ENCODE measurements around the gene WWOX. TPM values are rescaled to one million over a fixed set of nuclear protein-coding genes. Genes with fewer than 3 reads are reported as not detected.

The WWOX gene
- total RNA-seq, 6 experiments from 2014 or later: 13.0 to 24.3 (median 16.5) TPM

DNA sequence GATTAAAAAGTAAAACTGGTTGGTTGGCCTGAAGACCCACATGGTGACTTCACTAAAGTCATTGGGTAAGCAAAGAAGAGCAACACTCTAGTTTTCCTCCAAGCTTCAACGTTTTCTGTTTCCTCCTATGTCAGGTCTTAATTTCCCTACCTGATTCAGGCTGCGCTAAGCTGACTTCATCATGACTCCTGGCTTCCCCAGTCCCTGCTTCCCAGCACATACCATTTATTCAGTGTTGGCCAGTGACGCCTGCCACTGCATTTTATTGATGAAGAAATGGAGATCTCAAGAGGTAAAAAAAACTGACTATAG, 645.3 kb downstream of the WWOX start:
- no peak overlapping the region for H3K4me3 ChIP-seq
- H3K9me3 ChIP-seq: no peaks in the 10 kb centered on the region
- TF ChIP-seq POLR2A (IDR thresholded peaks at IDR 0.05): no peak
- TF ChIP-seq, protein P1, sequence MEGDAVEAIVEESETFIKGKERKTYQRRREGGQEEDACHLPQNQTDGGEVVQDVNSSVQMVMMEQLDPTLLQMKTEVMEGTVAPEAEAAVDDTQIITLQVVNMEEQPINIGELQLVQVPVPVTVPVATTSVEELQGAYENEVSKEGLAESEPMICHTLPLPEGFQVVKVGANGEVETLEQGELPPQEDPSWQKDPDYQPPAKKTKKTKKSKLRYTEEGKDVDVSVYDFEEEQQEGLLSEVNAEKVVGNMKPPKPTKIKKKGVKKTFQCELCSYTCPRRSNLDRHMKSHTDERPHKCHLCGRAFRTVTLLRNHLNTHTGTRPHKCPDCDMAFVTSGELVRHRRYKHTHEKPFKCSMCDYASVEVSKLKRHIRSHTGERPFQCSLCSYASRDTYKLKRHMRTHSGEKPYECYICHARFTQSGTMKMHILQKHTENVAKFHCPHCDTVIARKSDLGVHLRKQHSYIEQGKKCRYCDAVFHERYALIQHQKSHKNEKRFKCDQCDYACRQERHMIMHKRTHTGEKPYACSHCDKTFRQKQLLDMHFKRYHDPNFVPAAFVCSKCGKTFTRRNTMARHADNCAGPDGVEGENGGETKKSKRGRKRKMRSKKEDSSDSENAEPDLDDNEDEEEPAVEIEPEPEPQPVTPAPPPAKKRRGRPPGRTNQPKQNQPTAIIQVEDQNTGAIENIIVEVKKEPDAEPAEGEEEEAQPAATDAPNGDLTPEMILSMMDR (IDR thresholded peaks at IDR 0.05): no peak
- DNase-seq (no peak), ATAC-seq (no peak)
- no peaks in the 10 kb centered on the region for H3K36me3 ChIP-seq
- peaks cover 0 to 11% (median 0%) of the 10 kb centered on the region in 4 donors for H3K4me1 ChIP-seq
- WGBS (ENCODE audit: insufficient coverage, low coverage, low lambda C conversion rate, missing lambda C conversion rate): 76% methylated on average over 3 of the region's 3 CpGs
- no peak overlapping the region for H3K27ac ChIP-seq
- no peaks in the 10 kb centered on the region for H3K27me3 ChIP-seq
- intact Hi-C loops (cut with DNase I): no loop called here

DNA sequence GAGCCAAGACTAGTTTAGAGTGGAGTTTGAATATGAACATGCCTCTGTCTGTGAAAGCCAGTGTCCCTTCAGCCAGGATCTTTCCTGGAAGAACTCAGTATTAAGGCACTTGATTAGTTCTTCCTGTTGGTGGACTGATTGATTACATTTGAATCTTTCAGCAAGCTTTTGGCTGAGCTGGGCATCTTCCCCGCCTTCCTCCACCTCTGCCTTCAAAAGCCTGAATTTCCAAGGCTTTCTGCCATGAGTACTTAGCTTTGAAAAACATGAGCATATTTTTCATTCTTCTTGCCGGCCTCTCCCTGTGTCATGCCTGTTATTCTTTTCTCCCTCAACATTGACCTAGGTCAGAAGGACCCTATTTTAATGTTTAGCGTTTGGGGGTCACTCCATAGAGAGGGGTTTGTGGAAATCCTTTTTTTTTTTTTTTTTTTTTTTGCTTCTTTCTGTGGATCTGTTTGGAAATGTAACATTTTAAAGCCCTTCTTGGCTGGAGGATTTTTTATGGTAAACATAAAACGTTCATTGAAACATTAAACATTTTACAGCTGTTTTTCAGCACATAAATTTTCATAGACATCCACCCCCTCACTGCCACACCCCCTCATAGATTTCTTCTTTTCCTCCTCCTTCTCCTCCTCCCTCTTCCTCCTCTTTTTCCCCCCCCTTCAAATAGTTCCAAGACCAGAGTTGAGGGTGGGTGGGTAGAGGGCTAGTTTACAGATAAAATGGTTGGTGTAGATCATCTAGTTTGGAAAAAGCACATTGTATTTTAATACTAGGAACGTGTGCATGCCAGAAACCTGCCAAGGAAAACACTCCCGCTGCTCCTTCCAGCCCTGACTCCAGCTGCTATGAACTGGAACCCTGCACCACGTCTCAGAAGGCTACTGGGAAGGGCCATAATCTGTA, 645.9 kb downstream of the WWOX start:
- no peak overlapping the region for H3K27ac ChIP-seq
- TF ChIP-seq, protein P1 (IDR thresholded peaks at IDR 0.05): no peak
- TF ChIP-seq POLR2A (IDR thresholded peaks at IDR 0.05): no peak
- H3K9me3 ChIP-seq: no peaks in the 10 kb centered on the region
- no peaks in the 10 kb centered on the region for H3K36me3 ChIP-seq
- peaks cover 0 to 6% (median 0%) of the 10 kb centered on the region in 4 donors for H3K4me1 ChIP-seq
- intact Hi-C loops (cut with DNase I): no loop called here
- DNase-seq (no peak), ATAC-seq (no peak)
- H3K27me3 ChIP-seq: no peaks in the 10 kb centered on the region
- WGBS (ENCODE audit: insufficient coverage, low coverage, low lambda C conversion rate, missing lambda C conversion rate): 75% methylated on average over 6 of the region's 7 CpGs
- no peak overlapping the region for H3K4me3 ChIP-seq

DNA sequence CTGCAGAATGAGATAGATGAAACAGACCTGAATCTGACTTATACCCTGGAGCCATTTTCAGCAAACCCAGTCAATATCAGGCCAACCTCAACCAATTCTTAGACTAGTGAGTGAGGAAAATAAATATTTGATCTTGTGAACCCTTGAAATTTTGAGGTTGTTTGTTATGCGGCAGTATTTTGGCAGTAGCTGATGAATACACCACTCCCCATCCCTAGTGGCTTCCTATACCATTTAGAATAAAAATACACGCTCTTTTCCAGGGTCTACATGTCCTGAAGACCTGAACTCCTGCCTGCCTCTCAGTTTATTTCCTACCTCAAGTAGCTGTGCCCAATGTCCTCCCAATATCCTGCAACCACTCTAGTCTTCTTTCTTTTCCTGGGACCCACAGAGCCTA, 647.3 kb downstream of the WWOX start:
- TF ChIP-seq, protein P1 (IDR thresholded peaks at IDR 0.05): no peak
- TF ChIP-seq POLR2A (IDR thresholded peaks at IDR 0.05): no peak
- H3K27me3 ChIP-seq: no peaks in the 10 kb centered on the region
- intact Hi-C loops (cut with DNase I): no loop called here
- H3K36me3 ChIP-seq: no peaks in the 10 kb centered on the region
- DNase-seq (no peak), ATAC-seq (no peak)
- H3K4me3 ChIP-seq: no peak overlapping the region
- WGBS (ENCODE audit: insufficient coverage, low coverage, low lambda C conversion rate, missing lambda C conversion rate): 100% methylated on average over 2 of the region's 2 CpGs
- H3K4me1 ChIP-seq: no peaks in the 10 kb centered on the region
- no peak overlapping the region for H3K27ac ChIP-seq
- no peaks in the 10 kb centered on the region for H3K9me3 ChIP-seq

DNA sequence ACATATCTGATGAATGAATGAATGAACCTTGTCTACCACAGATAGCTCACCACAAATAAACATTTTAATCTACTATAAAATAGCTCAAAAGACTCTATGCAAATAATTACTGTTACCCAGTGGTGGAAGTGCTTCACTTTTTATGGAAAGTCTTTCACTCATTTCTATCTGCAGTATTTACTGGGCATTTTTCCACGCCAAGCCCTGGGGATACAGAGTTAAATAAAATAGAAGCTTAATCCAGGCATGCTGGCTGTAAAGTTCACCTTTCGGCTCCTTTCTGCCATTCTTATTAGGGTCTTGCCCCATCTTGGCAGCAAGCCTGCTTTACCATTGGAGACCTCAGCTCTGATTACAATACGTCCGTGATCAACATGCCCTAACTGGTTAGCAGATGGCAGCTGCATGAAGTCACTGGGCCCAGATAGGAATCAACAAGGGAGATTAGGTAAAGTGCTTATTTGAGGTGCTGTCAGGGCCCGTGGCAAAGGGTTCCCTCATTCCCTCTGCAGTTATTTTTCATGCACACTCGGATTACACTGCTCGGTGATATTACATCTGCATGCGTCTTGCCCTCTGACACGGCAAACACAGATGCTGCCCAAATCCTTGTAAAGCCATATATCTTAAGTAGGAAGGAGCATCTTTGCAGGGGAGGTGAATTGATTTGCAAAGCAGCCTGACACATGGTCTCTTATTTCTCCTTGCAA, 648.9 kb downstream of the WWOX start:
- 94% methylated on average over 4 of the region's 9 CpGs for WGBS (ENCODE audit: insufficient coverage, low coverage, low lambda C conversion rate, missing lambda C conversion rate)
- TF ChIP-seq, protein P1 (IDR thresholded peaks at IDR 0.05): no peak
- no peak for TF ChIP-seq POLR2A (IDR thresholded peaks at IDR 0.05)
- Histone ChIP-seq H3K9me3 (no peaks in the 10 kb centered on the region), H3K27ac (no peak overlapping the region), H3K27me3 (no peaks in the 10 kb centered on the region), H3K4me3 (no peak overlapping the region), H3K36me3 (no peaks in the 10 kb centered on the region), H3K4me1 (no peaks in the 10 kb centered on the region)
- ATAC-seq (no peak), DNase-seq (no peak)
- intact Hi-C loops (cut with DNase I): no loop called here

Measured in right lobe of liver (tissue), 6 donors.